Left cardiac atrium (tissue), 4 donors: ENCODE data around the gene GPD1. TPM values are rescaled to one million over a fixed set of nuclear protein-coding genes. Genes with fewer than 3 reads are reported as not detected.
"Not testable (repeated sequence)": the region's sequence is repeated elsewhere in the genome, so short reads cannot be mapped to it uniquely, and the experiment has no call there.

Experiments used
- ATAC-seq, 2 donors: fragments of 200-7000 bp; cut with Tn5 transposase; one replicate each; pipeline ENCODE4 v1.9.1; 2020; ENCODE audit warnings: mild to moderate bottlenecking in 2 of 2, moderate library complexity in 2 of 2
- DNase-seq: peaks from one replicate; pipeline ENCODE4 v3.0.0-alpha.2; 2020
- intact Hi-C, 2 donors: fragments of 100-400 bp; cut with DNase I; formaldehyde crosslinking; loops; one replicate each; pipeline versions ENCODE4 v1.14.1 to v1.15.1; 2022 to 2023
- total RNA-seq, 2 donors: library from RNA; stranded (reverse); fragmentation: NEBNext Ultra II Directional; extraction: Animal tissue kit (Norgen Biotek cat#: 25700); gene quantifications; one replicate each; pipeline ENCODE4 v1.2.1, GENCODE V29; 2021
- donor health status: DM: no; HTN: yes; CAD: no.
- donor health status: DM: no; HTN: yes; CAD: no; lungs with severe emphysema.
- donor health status: DM: yes; HTN: yes; CAD: no.
- donor health status: Dilated cardiomyopathy.

Gene GPD1
- total RNA-seq, 2 donors from 2014 or later, result 88.6 to 150 TPM

DNA sequence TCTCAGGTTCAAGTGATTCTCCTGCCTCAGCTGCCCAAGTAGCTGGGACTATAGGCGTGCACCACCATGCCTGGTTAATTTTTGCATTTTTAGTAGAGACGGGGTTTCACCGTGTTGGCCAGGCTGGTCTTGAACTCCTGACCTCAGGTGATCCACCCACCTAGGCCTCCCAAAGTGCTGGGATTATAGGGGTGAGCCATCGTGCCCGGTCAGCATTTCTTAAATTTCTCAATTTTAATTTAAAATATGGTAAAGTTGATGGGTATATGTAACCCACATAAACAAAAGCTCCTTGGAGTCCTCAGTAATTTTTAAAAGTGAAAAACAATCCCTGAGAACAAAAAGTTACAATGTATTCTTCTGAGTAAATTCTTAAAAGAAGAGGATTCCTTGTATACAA is 51.1 kb downstream of the GPD1 start:
- ATAC-seq, intact Hi-C loops, DNase-seq: not testable (repeated sequence)

DNA sequence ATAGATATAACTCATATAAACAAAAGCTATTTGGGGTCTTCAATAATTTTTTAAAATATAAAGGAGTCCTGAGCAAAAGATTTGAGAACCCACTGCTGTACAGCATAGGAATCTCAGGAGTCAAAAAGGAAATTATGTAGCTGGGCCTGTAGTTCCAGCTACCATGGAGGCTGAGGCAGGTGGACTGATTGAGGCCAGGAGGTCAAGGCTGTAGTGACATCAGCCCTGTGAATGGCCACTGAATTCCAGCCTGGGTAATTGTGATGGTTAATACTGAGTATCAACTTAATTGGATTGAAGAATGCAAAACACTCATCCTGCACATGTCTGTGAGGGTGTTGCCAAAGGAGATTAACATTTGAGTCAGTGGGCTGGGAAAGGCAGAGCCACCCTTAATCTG is 52.8 kb downstream of the GPD1 start:
- intact Hi-C loops, result no loop called here
- DNase-seq (no peak), ATAC-seq (no peak)

- intact Hi-C loops, result no loop called here
- ATAC-seq, result no peak
- DNase-seq, result no peak
Measured at GRCh38 chr12:50157259-50157658, 53.5 kb downstream of the GPD1 start.

DNA sequence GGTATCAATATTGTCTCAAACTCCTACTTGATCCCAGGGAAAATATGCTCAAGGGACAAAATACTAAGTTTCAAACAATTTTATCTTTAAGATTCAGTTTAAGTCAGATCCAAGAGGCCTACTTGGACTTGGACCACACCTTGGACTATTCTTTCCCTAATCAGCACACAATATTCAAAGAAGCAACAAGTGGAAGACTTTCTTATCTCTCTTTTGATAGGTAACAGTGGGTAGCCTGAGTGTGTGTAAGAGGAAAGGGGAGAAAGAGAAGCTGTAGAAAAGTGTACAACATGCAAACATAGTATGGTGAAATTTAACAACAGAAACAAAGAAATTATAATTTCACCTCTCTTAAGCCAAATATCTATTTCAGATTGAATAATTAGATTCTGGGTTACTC is 56.8 kb downstream of the GPD1 start:
- intact Hi-C loops, result no loop called here
- ATAC-seq (no peak), DNase-seq (no peak)

Other genes starting within 250 kb of the GPD1 start
- gene FAIM2, start 200.1 kb upstream of the GPD1 start, total RNA-seq, result 10 to 100 TPM in 1 of 2 donors, 1 to 10 TPM in 1; 6.4 to 25.9 TPM
- under 1 TPM; 0.09 to 0.24 TPM for gene AQP2, start 153.3 kb upstream of the GPD1 start, total RNA-seq
- 1 to 10 TPM; 1.0 to 1.3 TPM for gene AQP5, start 142.1 kb upstream of the GPD1 start, total RNA-seq
- under 1 TPM; 0.13 to 0.77 TPM for gene AQP6, start 131.1 kb upstream of the GPD1 start, total RNA-seq
- 10 to 100 TPM in 1 of 2 donors, 1 to 10 TPM in 1; 4.8 to 10.4 TPM for gene RACGAP1, start 78.5 kb upstream of the GPD1 start, total RNA-seq
- 1 to 10 TPM; 1.2 to 4.1 TPM for gene ASIC1, start 46.4 kb upstream of the GPD1 start, total RNA-seq
- gene SMARCD1, start 18.7 kb upstream of the GPD1 start, total RNA-seq, result 10 to 100 TPM; 18.3 to 27.7 TPM
- gene COX14, start 8.2 kb downstream of the GPD1 start, total RNA-seq, result 100 to 1,000 TPM; 122 to 148 TPM
- 10 to 100 TPM; 15.6 to 22.8 TPM for gene CERS5, start 63.4 kb downstream of the GPD1 start, total RNA-seq
- 10 to 100 TPM; 30.6 to 37.7 TPM for gene LIMA1, start 179.5 kb downstream of the GPD1 start, total RNA-seq